Adrenal gland (tissue), 12 donors: ENCODE measurements around the gene LLGL2. TPM values are rescaled to one million over a fixed set of nuclear protein-coding genes. Genes with fewer than 3 reads are reported as not detected.
A peak's percentile ranks its signal among the peaks of the same experiment; 100 is the strongest.

ENCODE experiments used
- DNase-seq, 7 donors: peaks; one replicate each; pipeline ENCODE4 v3.0.0-alpha.2; 2019 to 2020
- H3K27ac ChIP-seq, 5 donors: fragments of 200-600 bp; sonication (generic) in 4 of 5; 1 replicate in 3 of 5; 2 replicates in 2 of 5; pipeline versions ENCODE4 v1.5.1 to v1.8.0; 2016 to 2020; ENCODE audit warnings: mild to moderate bottlenecking in 1 of 5
- H3K27me3 ChIP-seq: fragments of 200-600 bp; 2 replicates; pipeline ENCODE4 v1.8.0; 2021
- H3K36me3 ChIP-seq, 2 donors: fragments of 200-600 bp; replicated peaks in 1 of 2; 1 replicate in 1 of 2; 2 replicates in 1 of 2; pipeline versions ENCODE4 v1.5.1 to v1.8.0; 2018 to 2022
- H3K4me1 ChIP-seq, 2 donors: fragments of 200-600 bp; replicated peaks in 1 of 2; 1 replicate in 1 of 2; 2 replicates in 1 of 2; pipeline versions ENCODE4 v1.5.1 to v1.8.0; 2018 to 2021
- H3K4me3 ChIP-seq, 4 donors: fragments of 200-600 bp; sonication (generic) in 3 of 4; one replicate each; pipeline ENCODE4 v1.5.1; 2016 to 2018
- H3K9me3 ChIP-seq, 3 donors: fragments of 200-600 bp; sonication (generic) in 1 of 3; replicated peaks in 1 of 3; 1 replicate in 2 of 3; 2 replicates in 1 of 3; pipeline versions ENCODE4 v1.5.1 to v1.8.0; 2016 to 2021
- POLR2A ChIP-seq, 2 donors: fragments of 450-650 bp; IDR thresholded peaks; one replicate each; pipeline ENCODE4 v1.6.1; 2017; ENCODE audit warnings: antibody characterized with exemption in 2 of 2, mild to moderate bottlenecking in 2 of 2, moderate library complexity in 1 of 2
- WGBS, 4 donors: extraction: QIAGEN DNeasy Blood & Tissue Kit in 2 of 4; methylation state at CpG; one replicate each; pipeline versions ENCODE4 v1.1.5 to v1.1.7; 2013 to 2017; 5-methylcytosine and 5-hydroxymethylcytosine counted together
- intact Hi-C, 2 donors: fragments of 100-400 bp; cut with DNase I; formaldehyde crosslinking; loops; one replicate each; pipeline versions ENCODE4 v1.14.1 to v1.15.0; 2022 to 2023
- polyA plus RNA-seq, 3 donors: library from polyadenylated mRNA; stranded (reverse); fragments of 200-250 nt in 2 of 3; fragments of 350-450 nt in 1 of 3; fragmentation: Illumina TruSeq in 1 of 3; extraction: RNeasy Lipid Tissue Mini Kit (QIAGEN cat#74804) in 1 of 3; gene quantifications; one replicate each; pipeline ENCODE4 v1.2.3, GENCODE V29; 2013 to 2014
- total RNA-seq, 9 donors: library from RNA; depleted of rRNA in 4 of 9; stranded (reverse); fragments of >200 nt in 4 of 9; fragments of 120-200 nt in 1 of 9; fragmentation: NEBNext Ultra II Directional in 1 of 9; extraction: Animal tissue kit (Norgen Biotek cat#: 25700) in 1 of 9; gene quantifications; one replicate each; pipeline versions ENCODE4 v1.1.0 to v1.2.4, GENCODE V29; 2013 to 2023
- TF ChIP-seq, protein P1 (sequence below), 6 experiments: fragments of 450-650 bp in 4 of 6; fragments of 200-600 bp in 2 of 6; sonication (generic) in 1 of 6; IDR thresholded peaks; 1 replicate in 5 of 6; 2 replicates in 1 of 6; pipeline versions ENCODE4 v1.5.1 to v1.8.0; 2016 to 2021; ENCODE audit warnings: antibody characterized with exemption in 6 of 6, mild to moderate bottlenecking in 2 of 6, moderate library complexity in 1 of 6
- donor health status: healthy with polysubstance abuse.
- donor health status: Bipolar disorder and iron deficiency.
- donor health status: DM: yes; HTN: yes; CAD: no.
- donor health status: DM: no; HTN: no; CAD: no.
- donor health status: DM: no; HTN: no; CAD: no.
- donor health status: DM: yes; HTN: yes; CAD: no.

The LLGL2 gene
- total and polyA plus RNA-seq, 12 donors, result 1.2 to 90.3 (median 23.8) TPM

GRCh38 chr17:75501378-75502071 is 24.0 kb upstream of the LLGL2 start:
- Histone ChIP-seq H3K9me3 (no peaks in the 10 kb centered on the region), H3K4me3 (no peak overlapping the region), H3K27ac (peak overlapping the region in 2 of 5 donors; percentile 41 to 81), H3K27me3 (no peaks in the 10 kb centered on the region), H3K4me1 (peaks cover 8 to 26% of the 10 kb centered on the region in 2 donors), H3K36me3 (peaks cover 0 to 75% of the 10 kb centered on the region in 2 donors)
- intact Hi-C loops, result no loop called here
- 58 to 62% (median 59%) methylated on average over 2 to 21 of the region's 21 CpGs for WGBS, 4 donors
- TF ChIP-seq, protein P1, sequence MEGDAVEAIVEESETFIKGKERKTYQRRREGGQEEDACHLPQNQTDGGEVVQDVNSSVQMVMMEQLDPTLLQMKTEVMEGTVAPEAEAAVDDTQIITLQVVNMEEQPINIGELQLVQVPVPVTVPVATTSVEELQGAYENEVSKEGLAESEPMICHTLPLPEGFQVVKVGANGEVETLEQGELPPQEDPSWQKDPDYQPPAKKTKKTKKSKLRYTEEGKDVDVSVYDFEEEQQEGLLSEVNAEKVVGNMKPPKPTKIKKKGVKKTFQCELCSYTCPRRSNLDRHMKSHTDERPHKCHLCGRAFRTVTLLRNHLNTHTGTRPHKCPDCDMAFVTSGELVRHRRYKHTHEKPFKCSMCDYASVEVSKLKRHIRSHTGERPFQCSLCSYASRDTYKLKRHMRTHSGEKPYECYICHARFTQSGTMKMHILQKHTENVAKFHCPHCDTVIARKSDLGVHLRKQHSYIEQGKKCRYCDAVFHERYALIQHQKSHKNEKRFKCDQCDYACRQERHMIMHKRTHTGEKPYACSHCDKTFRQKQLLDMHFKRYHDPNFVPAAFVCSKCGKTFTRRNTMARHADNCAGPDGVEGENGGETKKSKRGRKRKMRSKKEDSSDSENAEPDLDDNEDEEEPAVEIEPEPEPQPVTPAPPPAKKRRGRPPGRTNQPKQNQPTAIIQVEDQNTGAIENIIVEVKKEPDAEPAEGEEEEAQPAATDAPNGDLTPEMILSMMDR (IDR thresholded peaks at IDR 0.05), result no peak
- peak in 1 of 7 donors; percentile 46 for DNase-seq

GRCh38 chr17:75502072-75502720 is 23.3 kb upstream of the LLGL2 start:
- 76 to 91% (median 85%) methylated on average over 5 to 40 of the region's 40 CpGs for WGBS, 4 donors
- no peak overlapping the region for H3K4me3 ChIP-seq
- intact Hi-C loops, result no loop called here
- peak in 1 of 7 donors; percentile 47 for DNase-seq
- no peaks in the 10 kb centered on the region for H3K9me3 ChIP-seq
- H3K4me1 ChIP-seq, result peaks cover 8 to 26% of the 10 kb centered on the region in 2 donors
- TF ChIP-seq, protein P1 (IDR thresholded peaks at IDR 0.05), result no peak
- TF ChIP-seq POLR2A (IDR thresholded peaks at IDR 0.05), result no peak
- peaks cover 0 to 76% of the 10 kb centered on the region in 2 donors for H3K36me3 ChIP-seq
- no peaks in the 10 kb centered on the region for H3K27me3 ChIP-seq
- H3K27ac ChIP-seq, result peak overlapping the region in 2 of 5 donors; percentile 41 to 81

DNA sequence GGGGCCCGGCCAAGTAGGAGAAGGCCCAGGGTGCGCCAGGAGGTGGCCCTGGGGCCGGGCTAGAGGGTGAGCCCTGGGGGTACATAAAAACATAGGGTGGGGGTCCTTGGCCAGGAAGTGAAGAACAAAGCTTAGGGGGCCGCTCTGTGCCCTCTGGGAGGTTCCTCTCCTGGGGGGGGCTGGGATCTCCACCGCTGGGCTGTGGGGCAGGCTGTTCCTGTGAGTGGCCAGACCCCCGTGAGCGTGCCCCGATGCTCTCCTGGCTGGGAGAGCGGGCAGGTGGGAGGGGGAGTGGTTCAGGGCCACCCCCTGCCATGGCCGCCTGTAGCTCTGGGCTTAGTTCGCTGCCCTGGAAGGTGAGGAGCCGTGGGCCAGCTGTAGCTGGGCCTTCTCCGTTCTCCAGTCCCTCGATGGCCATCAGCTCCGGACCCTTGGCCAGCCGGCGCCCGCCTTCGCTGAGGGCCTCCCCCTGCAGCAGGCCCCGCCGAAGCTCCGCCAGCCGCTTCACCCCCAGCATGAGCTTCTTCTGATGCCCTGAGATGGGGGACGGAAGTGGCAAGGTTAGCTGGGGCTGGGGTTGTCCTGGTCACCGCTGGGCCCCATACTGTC is 22.7 kb upstream of the LLGL2 start:
- H3K27ac ChIP-seq, result no peak overlapping the region
- H3K27me3 ChIP-seq, result no peaks in the 10 kb centered on the region
- no peak for DNase-seq
- no peak for TF ChIP-seq POLR2A (IDR thresholded peaks at IDR 0.05)
- TF ChIP-seq, protein P1 (IDR thresholded peaks at IDR 0.05), result no peak
- intact Hi-C loops, result no loop called here
- WGBS, 4 donors, result 86 to 93% (median 90%) methylated on average over 8 to 25 of the region's 25 CpGs
- peaks cover 8 to 26% of the 10 kb centered on the region in 2 donors for H3K4me1 ChIP-seq
- H3K9me3 ChIP-seq, result no peaks in the 10 kb centered on the region
- H3K4me3 ChIP-seq, result no peak overlapping the region
- H3K36me3 ChIP-seq, result peaks cover 0 to 71% of the 10 kb centered on the region in 2 donors

GRCh38 chr17:75503337-75503950 is 22.1 kb upstream of the LLGL2 start:
- intact Hi-C loops, result no loop called here
- WGBS, 4 donors, result 86 to 89% (median 87%) methylated on average over 12 to 23 of the region's 23 CpGs; no CpG with 5 or more reads in 1 of the 4 donors
- Histone ChIP-seq H3K9me3 (no peaks in the 10 kb centered on the region), H3K36me3 (peaks cover 0 to 64% of the 10 kb centered on the region in 2 donors), H3K4me3 (no peak overlapping the region), H3K27me3 (no peaks in the 10 kb centered on the region), H3K4me1 (peaks cover 8 to 26% of the 10 kb centered on the region in 2 donors), H3K27ac (no peak overlapping the region)
- TF ChIP-seq, protein P1 (IDR thresholded peaks at IDR 0.05), result no peak
- no peak for TF ChIP-seq POLR2A (IDR thresholded peaks at IDR 0.05)
- DNase-seq, result peak in 1 of 7 donors; percentile 51
